ENCODE results near the gene CAMK2G. TPM values are rescaled to one million over a fixed set of nuclear protein-coding genes. Genes with fewer than 3 reads are reported as not detected.
"Not testable (repeated sequence)": the region's sequence is repeated elsewhere in the genome, so short reads cannot be mapped to it uniquely, and the experiment has no call there.

CAMK2G gene
- total RNA-seq, 1 experiment from 2014 or later, result 41.4 TPM

GRCh38 chr10:73837072-73837471, 37.3 kb downstream of the CAMK2G start:
- Histone ChIP-seq H3K36me3 (ENCODE audit: control insufficient read depth, insufficient read depth, low read length) (no peaks in the 10 kb centered on the region; the same call in 1 of the 2 replicates), H3K27me3 (ENCODE audit: control insufficient read depth, insufficient read depth, low read length) (no peaks in the 10 kb centered on the region), H3K27ac (ENCODE audit: low read length) (no peak overlapping the region), H3K4me3 (ENCODE audit: low read depth in 2 of 2, low read length in 2 of 2) (no peak overlapping the region), H3K4me1 (ENCODE audit: control insufficient read depth, insufficient read depth, low read length) (no peaks in the 10 kb centered on the region), H3K9me3 (ENCODE audit: control insufficient read depth, insufficient read depth, low read depth, low read length) (no peaks in the 10 kb centered on the region)
- CTCF ChIA-PET, result no interaction called here
- in situ Hi-C loops (cut with HindIII; ENCODE audit: low pct_unique_long_range_greater_than_20kb, low sequenced_read_pairs) (no loop called here), intact Hi-C loops (cut with micrococcal nuclease; ENCODE audit: unreplicated experiment) (no loop called here)
- BruUV-seq (replicated peaks), result no TSS peak
- DNase-seq (ENCODE audit: low read depth, low spot score) (no peak), ATAC-seq (no peak)
- TF ChIP-seq TCF7L2 (IDR thresholded peaks at IDR 0.05; ENCODE audit: low read depth, low read length), result no peak
- no peak for TF ChIP-seq CTCF (IDR thresholded peaks at IDR 0.05)
- TF ChIP-seq POLR2AphosphoS5 (IDR thresholded peaks at IDR 0.05; ENCODE audit: low read depth, low read length), result no peak
- TF ChIP-seq, protein P1, sequence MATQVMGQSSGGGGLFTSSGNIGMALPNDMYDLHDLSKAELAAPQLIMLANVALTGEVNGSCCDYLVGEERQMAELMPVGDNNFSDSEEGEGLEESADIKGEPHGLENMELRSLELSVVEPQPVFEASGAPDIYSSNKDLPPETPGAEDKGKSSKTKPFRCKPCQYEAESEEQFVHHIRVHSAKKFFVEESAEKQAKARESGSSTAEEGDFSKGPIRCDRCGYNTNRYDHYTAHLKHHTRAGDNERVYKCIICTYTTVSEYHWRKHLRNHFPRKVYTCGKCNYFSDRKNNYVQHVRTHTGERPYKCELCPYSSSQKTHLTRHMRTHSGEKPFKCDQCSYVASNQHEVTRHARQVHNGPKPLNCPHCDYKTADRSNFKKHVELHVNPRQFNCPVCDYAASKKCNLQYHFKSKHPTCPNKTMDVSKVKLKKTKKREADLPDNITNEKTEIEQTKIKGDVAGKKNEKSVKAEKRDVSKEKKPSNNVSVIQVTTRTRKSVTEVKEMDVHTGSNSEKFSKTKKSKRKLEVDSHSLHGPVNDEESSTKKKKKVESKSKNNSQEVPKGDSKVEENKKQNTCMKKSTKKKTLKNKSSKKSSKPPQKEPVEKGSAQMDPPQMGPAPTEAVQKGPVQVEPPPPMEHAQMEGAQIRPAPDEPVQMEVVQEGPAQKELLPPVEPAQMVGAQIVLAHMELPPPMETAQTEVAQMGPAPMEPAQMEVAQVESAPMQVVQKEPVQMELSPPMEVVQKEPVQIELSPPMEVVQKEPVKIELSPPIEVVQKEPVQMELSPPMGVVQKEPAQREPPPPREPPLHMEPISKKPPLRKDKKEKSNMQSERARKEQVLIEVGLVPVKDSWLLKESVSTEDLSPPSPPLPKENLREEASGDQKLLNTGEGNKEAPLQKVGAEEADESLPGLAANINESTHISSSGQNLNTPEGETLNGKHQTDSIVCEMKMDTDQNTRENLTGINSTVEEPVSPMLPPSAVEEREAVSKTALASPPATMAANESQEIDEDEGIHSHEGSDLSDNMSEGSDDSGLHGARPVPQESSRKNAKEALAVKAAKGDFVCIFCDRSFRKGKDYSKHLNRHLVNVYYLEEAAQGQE (IDR thresholded peaks at IDR 0.05; ENCODE audit: insufficient read depth in 1 of 2, low read depth in 2 of 2, low read length in 1 of 2), result no peak
- POLR2A ChIA-PET, result no interaction called here

DNA sequence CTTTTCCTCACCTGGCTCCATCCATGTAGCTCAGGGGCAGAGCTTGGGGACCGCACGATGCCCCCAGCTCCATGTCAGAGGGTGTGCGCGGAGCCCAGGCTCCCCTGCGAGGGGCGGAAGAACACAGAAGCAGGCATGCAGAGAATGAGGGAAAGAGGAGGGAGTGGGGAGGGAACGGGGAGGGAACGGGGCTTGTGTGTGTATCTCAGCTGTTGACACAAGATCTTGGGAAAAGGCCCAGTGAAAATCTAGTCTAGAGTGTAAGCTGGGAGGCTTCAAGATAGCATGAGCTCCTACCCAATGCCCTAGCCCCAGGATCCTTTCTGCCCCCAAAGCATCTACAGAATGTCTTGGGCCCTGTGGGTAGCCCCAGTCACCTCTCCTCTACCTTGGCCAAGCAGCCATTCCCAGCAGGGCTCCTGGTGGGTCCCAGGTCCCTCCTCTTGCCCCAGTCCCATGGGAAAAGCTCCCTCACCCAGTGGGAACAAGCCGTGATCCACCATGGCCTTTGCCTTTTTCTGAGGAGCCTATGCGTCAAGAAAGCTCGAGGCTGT, 37.9 kb downstream of the CAMK2G start:
- DNase-seq (ENCODE audit: low read depth, low spot score) (no peak), ATAC-seq (no peak)
- in situ Hi-C loops (cut with HindIII; ENCODE audit: low pct_unique_long_range_greater_than_20kb, low sequenced_read_pairs), result no loop called here
- no peak overlapping the region for H3K27ac ChIP-seq (ENCODE audit: low read length)
- CTCF ChIA-PET, result no interaction called here
- H3K4me1 ChIP-seq (ENCODE audit: control insufficient read depth, insufficient read depth, low read length), result no peaks in the 10 kb centered on the region
- POLR2A ChIA-PET, result no interaction called here
- H3K4me3 ChIP-seq (ENCODE audit: low read depth in 2 of 2, low read length in 2 of 2), result no peak overlapping the region
- intact Hi-C loops (cut with micrococcal nuclease; ENCODE audit: unreplicated experiment), result no loop called here
- no TSS peak for BruUV-seq (replicated peaks)
- H3K9me3 ChIP-seq (ENCODE audit: control insufficient read depth, insufficient read depth, low read depth, low read length), result no peaks in the 10 kb centered on the region
- H3K36me3 ChIP-seq (ENCODE audit: control insufficient read depth, insufficient read depth, low read length), result no peaks in the 10 kb centered on the region; the same call in 1 of the 2 replicates
- H3K27me3 ChIP-seq (ENCODE audit: control insufficient read depth, insufficient read depth, low read length), result no peaks in the 10 kb centered on the region
- TF ChIP-seq, protein P1 (IDR thresholded peaks at IDR 0.05; ENCODE audit: insufficient read depth in 1 of 2, low read depth in 2 of 2, low read length in 1 of 2), result no peak
- no peak for TF ChIP-seq TCF7L2 (IDR thresholded peaks at IDR 0.05; ENCODE audit: low read depth, low read length)
- no peak for TF ChIP-seq SIN3A (IDR thresholded peaks at IDR 0.05; ENCODE audit: borderline replicate concordance, insufficient read depth, low read depth, low read length)
- no peak for TF ChIP-seq POLR2AphosphoS5 (IDR thresholded peaks at IDR 0.05; ENCODE audit: low read depth, low read length)
- TF ChIP-seq CTCF (IDR thresholded peaks at IDR 0.05), result no peak

GRCh38 chr10:73829090-73829489, 45.3 kb downstream of the CAMK2G start:
- H3K36me3 ChIP-seq (ENCODE audit: control insufficient read depth, insufficient read depth, low read length); in situ Hi-C loops (cut with HindIII; ENCODE audit: low pct_unique_long_range_greater_than_20kb, low sequenced_read_pairs); POLR2A ChIA-PET; BruUV-seq (replicated peaks); DNase-seq (ENCODE audit: low read depth, low spot score); ATAC-seq; H3K4me3 ChIP-seq (ENCODE audit: low read depth in 2 of 2, low read length in 2 of 2); H3K27me3 ChIP-seq (ENCODE audit: control insufficient read depth, insufficient read depth, low read length); H3K9me3 ChIP-seq (ENCODE audit: control insufficient read depth, insufficient read depth, low read depth, low read length); H3K4me1 ChIP-seq (ENCODE audit: control insufficient read depth, insufficient read depth, low read length); H3K27ac ChIP-seq (ENCODE audit: low read length); CTCF ChIA-PET; intact Hi-C loops (cut with micrococcal nuclease; ENCODE audit: unreplicated experiment): not testable (repeated sequence)

All from Panc1 (cell line).